Chondrocyte (in vitro differentiated cells): ENCODE data around the gene CENPF. TPM values are rescaled to one million over a fixed set of nuclear protein-coding genes. Genes with fewer than 3 reads are reported as not detected.

Source experiments
- DNase-seq: peaks from one replicate; pipeline ENCODE4 v3.0.0; 2021; ENCODE audit warnings: mixed read lengths, low spot score
- H3K27ac Mint-ChIP-seq: one replicate; pipeline ENCODE4 v1.8.0; 2021; ENCODE audit warnings: mild to moderate bottlenecking, moderate library complexity, mixed read lengths; ENCODE audit not compliant: unreplicated experiment
- H3K27me3 Mint-ChIP-seq: 2 replicates; pipeline ENCODE4 v1.8.0; 2021; ENCODE audit warnings: low read depth, mixed read lengths
- H3K36me3 Mint-ChIP-seq: 2 replicates; pipeline ENCODE4 v1.8.0; 2021; ENCODE audit warnings: low read depth, mixed read lengths
- H3K4me1 Mint-ChIP-seq: 2 replicates; pipeline ENCODE4 v1.8.0; 2021; ENCODE audit warnings: low read depth, mild to moderate bottlenecking, mixed read lengths
- H3K4me3 Mint-ChIP-seq: one replicate; pipeline ENCODE4 v1.8.0; 2021; ENCODE audit warnings: mild to moderate bottlenecking, moderate library complexity, mixed read lengths; ENCODE audit not compliant: unreplicated experiment
- H3K9me3 Mint-ChIP-seq: 2 replicates; pipeline ENCODE4 v1.8.0; 2021; ENCODE audit warnings: low read depth, mixed read lengths
- CTCF ChIP-seq: fragments of 200-600 bp; sonication (generic); IDR thresholded peaks from 2 replicates; pipeline ENCODE4 v1.5.0; 2021; ENCODE audit warnings: antibody characterized with exemption, mild to moderate bottlenecking, moderate library complexity
- total RNA-seq: library from RNA; stranded (reverse); gene quantifications from 3 replicates; pipeline ENCODE4 v1.2.1, GENCODE V29; 2021

CENPF gene
- total RNA-seq, 1 donor from 2014 or later, result 19.8 TPM

GRCh38 chr1:214658175-214658574 lies 55.2 kb downstream of the CENPF start:
- Mint-ChIP-seq H3K4me1 (no peaks in the 10 kb centered on the region), H3K4me3 (no peak overlapping the region), H3K9me3 (no peaks in the 10 kb centered on the region), H3K27ac (no peak overlapping the region), H3K27me3 (no peaks in the 10 kb centered on the region), H3K36me3 (peaks cover 2% of the 10 kb centered on the region)
- no peak for DNase-seq
- TF ChIP-seq CTCF, result no peak

GRCh38 chr1:214658785-214659184 lies 55.8 kb downstream of the CENPF start:
- Mint-ChIP-seq H3K36me3 (peaks cover 1% of the 10 kb centered on the region), H3K27ac (no peak overlapping the region), H3K27me3 (no peaks in the 10 kb centered on the region), H3K9me3 (no peaks in the 10 kb centered on the region), H3K4me1 (no peaks in the 10 kb centered on the region), H3K4me3 (no peak overlapping the region)
- TF ChIP-seq CTCF, result peak; percentile 83
- DNase-seq, result no peak

GRCh38 chr1:214660190-214660589 lies 57.2 kb downstream of the CENPF start:
- TF ChIP-seq CTCF, result no peak
- Mint-ChIP-seq H3K27ac (no peak overlapping the region), H3K4me3 (no peak overlapping the region), H3K4me1 (no peaks in the 10 kb centered on the region), H3K36me3 (peaks cover 4% of the 10 kb centered on the region), H3K9me3 (no peaks in the 10 kb centered on the region), H3K27me3 (no peaks in the 10 kb centered on the region)
- no peak for DNase-seq

GRCh38 chr1:214660900-214661299 lies 57.9 kb downstream of the CENPF start:
- no peaks in the 10 kb centered on the region for H3K4me1 Mint-ChIP-seq
- H3K36me3 Mint-ChIP-seq, result peaks cover 4% of the 10 kb centered on the region
- peak; percentile 77 for TF ChIP-seq CTCF
- no peak for DNase-seq
- no peaks in the 10 kb centered on the region for H3K9me3 Mint-ChIP-seq
- no peak overlapping the region for H3K4me3 Mint-ChIP-seq
- no peak overlapping the region for H3K27ac Mint-ChIP-seq
- H3K27me3 Mint-ChIP-seq, result no peaks in the 10 kb centered on the region

- Mint-ChIP-seq H3K36me3 (peaks cover 5% of the 10 kb centered on the region), H3K4me3 (no peak overlapping the region), H3K4me1 (no peaks in the 10 kb centered on the region), H3K9me3 (no peaks in the 10 kb centered on the region), H3K27ac (no peak overlapping the region), H3K27me3 (no peaks in the 10 kb centered on the region)
- TF ChIP-seq CTCF, result no peak
- DNase-seq, result no peak
Measured at GRCh38 chr1:214662223-214662785, 59.3 kb downstream of the CENPF start.
